ENCODE data around the gene MMP17.
"Not testable (repeated sequence)": the region's sequence is repeated elsewhere in the genome, so short reads cannot be mapped to it uniquely, and the experiment has no call there.

The MMP17 gene

DNA sequence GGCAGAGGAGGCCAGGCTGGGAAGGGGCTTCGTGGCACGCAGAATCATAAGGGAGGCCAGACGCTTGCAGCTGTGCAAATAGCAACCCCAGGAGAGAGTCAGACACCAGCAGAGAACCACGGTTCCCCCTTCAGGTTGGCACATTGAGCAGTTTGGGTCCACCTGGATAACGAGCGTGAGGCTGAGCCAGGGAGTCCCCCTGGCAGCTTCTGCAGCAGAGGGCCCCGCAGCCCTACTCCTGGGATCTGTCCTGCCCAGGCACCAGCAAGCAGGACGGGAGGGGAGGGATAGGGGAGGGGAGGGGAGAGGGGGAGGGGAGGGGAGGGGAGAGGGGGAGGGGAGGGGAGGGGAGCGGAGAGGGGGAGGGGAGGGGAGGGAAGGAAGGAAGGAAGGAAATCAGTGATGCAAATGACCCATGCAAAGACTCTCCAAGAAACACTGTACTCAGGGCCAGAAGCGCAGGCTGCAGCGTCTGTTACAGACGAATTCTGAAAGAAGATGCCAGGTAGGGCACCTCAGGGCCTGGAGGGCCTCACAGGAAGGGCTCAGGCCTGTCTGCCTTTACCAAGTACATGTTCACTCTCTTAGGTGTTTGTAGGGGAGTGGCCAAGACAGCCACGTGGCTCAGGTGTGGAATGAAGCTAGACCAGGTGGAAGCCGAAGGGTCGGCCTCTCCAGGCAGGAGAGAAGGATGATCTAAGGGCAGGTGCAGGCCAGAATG, 32.3 kb upstream of the MMP17 start:
- H3K27me3 Mint-ChIP-seq (ENCODE audit: low read depth) = no peaks in the 10 kb centered on the region
- no peaks in the 10 kb centered on the region for H3K9me3 Mint-ChIP-seq
- no peak overlapping the region for H3K27ac Mint-ChIP-seq
- no peaks in the 10 kb centered on the region for H3K4me1 Mint-ChIP-seq (ENCODE audit: low read depth)
- H3K36me3 Mint-ChIP-seq (ENCODE audit: low read depth) = peaks cover 16% of the 10 kb centered on the region
- H3K4me3 Mint-ChIP-seq = no peak overlapping the region

DNA sequence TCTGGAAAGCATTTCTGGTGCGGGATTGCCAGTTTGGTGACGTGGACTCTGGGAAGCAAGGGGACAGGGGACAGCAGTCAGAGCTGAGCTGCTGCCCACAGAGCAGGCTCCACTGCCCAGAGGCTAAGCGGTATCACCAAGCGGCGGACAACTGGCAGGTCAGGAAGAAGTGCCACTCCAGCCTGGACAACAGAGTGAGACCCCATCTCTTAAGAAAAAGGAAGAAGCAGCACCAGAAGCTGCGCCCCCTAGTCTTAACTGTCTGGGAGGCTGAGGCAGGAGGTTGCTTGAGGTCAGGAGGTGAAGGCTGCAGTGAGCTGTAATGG, 31.8 kb upstream of the MMP17 start:
- peaks cover 18% of the 10 kb centered on the region for H3K36me3 Mint-ChIP-seq (ENCODE audit: low read depth)
- H3K27ac Mint-ChIP-seq = no peak overlapping the region
- no peaks in the 10 kb centered on the region for H3K4me1 Mint-ChIP-seq (ENCODE audit: low read depth)
- no peaks in the 10 kb centered on the region for H3K27me3 Mint-ChIP-seq (ENCODE audit: low read depth)
- no peak overlapping the region for H3K4me3 Mint-ChIP-seq
- no peaks in the 10 kb centered on the region for H3K9me3 Mint-ChIP-seq

DNA sequence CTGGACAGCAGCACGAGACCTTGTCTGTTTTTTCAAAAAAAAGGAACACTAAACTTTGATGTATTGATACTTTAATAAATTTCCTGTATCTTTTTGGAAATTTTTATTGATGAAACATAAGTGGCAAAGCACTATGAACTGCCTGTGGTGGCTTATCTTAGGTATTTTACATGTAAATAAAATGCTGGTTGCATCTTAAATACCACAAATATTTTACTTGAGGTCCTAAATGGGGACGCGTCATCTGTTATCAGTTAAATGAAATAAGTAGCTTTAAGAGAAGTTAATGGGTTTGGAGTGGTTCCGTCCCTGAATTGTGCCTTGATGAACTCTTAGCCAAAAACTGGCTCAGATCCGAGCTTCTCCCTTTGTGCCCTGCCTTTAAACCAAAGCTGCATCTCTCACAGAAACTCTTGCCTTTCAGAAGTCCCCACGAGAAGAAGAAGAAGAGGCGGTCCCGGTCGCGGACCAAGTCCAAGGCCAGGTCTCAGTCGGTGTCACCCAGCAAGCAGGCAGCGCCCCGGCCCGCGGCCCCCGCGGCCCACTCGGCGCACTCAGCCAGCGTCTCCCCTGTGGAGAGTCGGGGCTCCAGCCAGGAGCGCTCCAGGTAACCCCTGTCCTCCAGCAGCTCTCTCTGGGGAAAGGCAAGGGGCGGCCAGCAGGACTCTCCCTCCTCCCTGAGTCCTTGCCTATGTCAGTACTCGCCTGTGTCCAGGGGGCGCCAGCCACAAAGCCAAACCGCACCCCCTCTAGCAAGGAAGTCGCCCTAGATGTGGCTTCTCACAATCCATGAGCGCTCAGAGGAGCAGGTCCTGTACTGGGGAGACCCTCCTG, 31.2 kb upstream of the MMP17 start:
- Mint-ChIP-seq H3K27me3 (ENCODE audit: low read depth) (no peaks in the 10 kb centered on the region), H3K4me1 (ENCODE audit: low read depth) (no peaks in the 10 kb centered on the region), H3K9me3 (no peaks in the 10 kb centered on the region), H3K36me3 (ENCODE audit: low read depth) (peaks cover 22% of the 10 kb centered on the region), H3K4me3 (no peak overlapping the region), H3K27ac (no peak overlapping the region)

DNA sequence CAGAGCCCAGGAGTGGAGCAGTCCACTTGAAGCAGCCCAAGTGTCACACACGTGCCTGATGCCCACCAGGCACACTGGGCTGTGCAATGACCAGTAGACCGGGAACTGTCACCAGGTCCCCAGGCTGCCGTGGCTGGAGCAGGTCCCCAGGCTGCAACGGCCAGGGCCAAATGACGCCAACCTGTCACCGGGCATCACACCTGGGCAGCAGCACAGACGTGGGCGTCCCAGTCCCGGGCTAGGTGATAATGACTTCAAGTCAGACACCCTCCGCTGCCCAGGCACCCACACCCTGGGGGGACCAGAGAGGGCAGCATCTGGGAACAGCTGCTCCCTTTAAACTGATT, 30.6 kb upstream of the MMP17 start:
- Mint-ChIP-seq H3K36me3 (ENCODE audit: low read depth) (peaks cover 24% of the 10 kb centered on the region), H3K27ac (no peak overlapping the region), H3K9me3 (no peaks in the 10 kb centered on the region), H3K27me3 (ENCODE audit: low read depth) (no peaks in the 10 kb centered on the region), H3K4me1 (ENCODE audit: low read depth) (no peaks in the 10 kb centered on the region), H3K4me3 (no peak overlapping the region)

DNA sequence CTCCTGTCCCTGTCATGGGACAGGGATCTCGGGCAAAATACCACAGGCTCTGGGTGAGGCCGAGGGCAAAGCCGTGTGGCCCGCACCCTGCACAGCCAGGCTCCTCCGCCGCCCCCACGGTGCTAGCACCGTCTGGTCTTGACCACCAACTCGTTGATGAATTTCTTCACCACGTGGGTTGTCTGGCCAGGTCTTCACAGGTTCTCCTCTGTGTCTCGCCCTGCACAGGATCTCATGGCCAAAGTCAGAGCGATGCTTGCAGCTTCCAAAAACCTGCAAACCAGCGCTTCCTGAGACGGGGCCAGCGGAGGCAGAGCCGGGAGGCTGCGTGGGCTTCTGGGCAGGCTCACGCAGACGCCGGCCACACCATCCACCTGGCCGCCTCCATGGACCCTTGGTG, 29.0 kb upstream of the MMP17 start:
- Mint-ChIP-seq H3K27me3 (ENCODE audit: low read depth) (no peaks in the 10 kb centered on the region), H3K4me1 (ENCODE audit: low read depth) (no peaks in the 10 kb centered on the region), H3K9me3 (no peaks in the 10 kb centered on the region), H3K36me3 (ENCODE audit: low read depth) (peaks cover 22% of the 10 kb centered on the region), H3K27ac (no peak overlapping the region), H3K4me3 (no peak overlapping the region)

DNA sequence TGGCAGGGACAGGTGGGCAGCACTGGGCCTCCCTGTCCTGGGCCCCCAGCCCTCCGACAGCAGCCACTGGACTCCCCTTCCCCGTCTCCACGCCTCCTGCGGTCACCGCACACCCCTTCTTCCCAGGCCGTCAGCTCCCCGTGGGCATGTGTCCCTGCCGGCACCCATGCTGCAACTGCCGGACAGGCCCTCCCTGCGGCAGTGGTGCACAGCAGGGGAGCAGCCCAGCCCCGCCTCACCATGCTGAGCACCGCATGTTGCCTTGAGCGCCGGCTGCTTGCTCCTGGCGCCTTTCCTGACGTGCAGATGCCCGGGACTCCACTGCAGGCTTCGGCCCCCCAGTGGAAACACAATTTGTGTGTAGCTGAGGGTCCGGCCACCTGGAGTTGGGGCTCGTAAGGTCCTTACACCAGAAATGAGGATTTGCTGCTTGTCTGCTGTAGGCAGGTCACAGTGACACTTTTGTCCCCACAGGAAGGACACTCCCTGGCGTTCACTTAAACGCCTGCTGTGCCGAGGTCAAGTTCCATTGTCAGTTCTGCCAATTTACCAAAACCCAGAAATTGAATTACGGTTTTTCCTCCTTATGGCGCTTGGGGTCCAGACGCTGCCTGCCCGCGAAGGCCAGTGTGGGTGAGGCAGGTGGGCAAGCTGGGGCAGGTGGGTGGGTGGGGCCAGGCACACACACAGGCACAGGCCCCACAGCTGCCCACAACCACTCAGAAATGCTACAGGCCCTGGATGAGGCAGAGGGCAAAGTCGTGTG, 28.2 kb upstream of the MMP17 start:
- H3K4me1 Mint-ChIP-seq (ENCODE audit: low read depth) = no peaks in the 10 kb centered on the region
- H3K36me3 Mint-ChIP-seq (ENCODE audit: low read depth) = peaks cover 22% of the 10 kb centered on the region
- no peak overlapping the region for H3K4me3 Mint-ChIP-seq
- H3K9me3 Mint-ChIP-seq = no peaks in the 10 kb centered on the region
- H3K27me3 Mint-ChIP-seq (ENCODE audit: low read depth) = no peaks in the 10 kb centered on the region
- no peak overlapping the region for H3K27ac Mint-ChIP-seq

DNA sequence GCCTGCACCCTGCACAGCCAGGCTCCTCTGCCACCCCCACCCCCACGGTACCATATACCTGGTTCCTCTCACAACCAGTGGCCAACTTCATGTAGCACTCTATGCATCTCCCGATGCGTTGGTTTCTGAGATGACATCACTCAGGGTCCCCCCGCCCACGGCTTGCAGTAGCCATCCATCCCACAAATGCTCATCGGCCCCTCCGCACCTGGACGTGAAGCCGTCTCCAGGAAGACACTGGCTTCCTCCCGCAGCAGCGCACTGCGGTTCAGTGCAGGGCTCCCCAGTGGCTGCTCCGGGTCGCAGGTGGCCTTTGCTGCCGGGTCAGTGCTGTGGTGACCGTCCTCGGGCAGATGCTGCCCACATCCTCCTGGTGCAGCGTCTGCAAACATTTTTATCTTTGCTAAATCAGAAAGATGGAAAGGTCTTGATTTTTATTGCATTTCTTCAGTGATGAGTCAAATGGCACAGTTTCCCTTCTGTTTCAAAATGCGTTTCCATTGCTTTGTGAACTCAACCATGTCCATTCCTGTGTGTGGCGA, 27.5 kb upstream of the MMP17 start:
- no peak overlapping the region for H3K4me3 Mint-ChIP-seq
- no peak overlapping the region for H3K27ac Mint-ChIP-seq
- H3K27me3 Mint-ChIP-seq (ENCODE audit: low read depth) = no peaks in the 10 kb centered on the region
- H3K36me3 Mint-ChIP-seq (ENCODE audit: low read depth) = peaks cover 22% of the 10 kb centered on the region
- no peaks in the 10 kb centered on the region for H3K9me3 Mint-ChIP-seq
- no peaks in the 10 kb centered on the region for H3K4me1 Mint-ChIP-seq (ENCODE audit: low read depth)

DNA sequence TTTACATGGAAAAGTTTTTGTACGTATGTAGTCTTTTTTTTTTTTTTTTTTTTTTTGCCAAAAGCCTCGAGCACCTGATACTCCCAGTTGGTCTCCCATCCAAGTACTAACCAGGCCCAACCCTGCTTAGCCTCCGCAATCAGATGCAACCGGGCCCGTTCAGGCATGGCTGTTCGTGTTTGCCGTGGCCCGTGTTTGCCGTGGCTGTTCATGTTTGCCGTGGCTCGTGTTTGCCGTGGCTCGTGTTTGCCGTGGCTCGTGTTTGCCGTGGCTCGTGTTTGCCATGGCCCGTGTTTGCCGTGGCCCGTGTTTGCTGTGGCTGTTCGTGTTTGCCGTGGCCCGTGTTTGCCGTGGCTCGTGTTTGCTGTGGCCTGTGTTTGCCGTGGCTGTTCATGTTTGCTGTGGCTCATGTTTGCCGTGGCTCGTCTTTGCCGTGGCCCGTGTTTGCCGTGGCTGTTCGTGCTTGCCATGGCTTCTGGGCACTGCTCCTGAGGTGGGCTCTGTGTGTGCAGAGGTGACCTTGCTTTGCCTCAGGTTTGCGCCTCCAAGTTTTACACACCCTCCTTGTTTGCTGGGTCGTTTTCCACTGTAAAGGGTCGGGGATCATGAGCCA, 26.8 kb upstream of the MMP17 start:
- Mint-ChIP-seq H3K4me3 (no peak overlapping the region), H3K36me3 (ENCODE audit: low read depth) (peaks cover 22% of the 10 kb centered on the region), H3K27me3 (ENCODE audit: low read depth) (no peaks in the 10 kb centered on the region), H3K9me3 (no peaks in the 10 kb centered on the region), H3K27ac (no peak overlapping the region), H3K4me1 (ENCODE audit: low read depth) (no peaks in the 10 kb centered on the region)

DNA sequence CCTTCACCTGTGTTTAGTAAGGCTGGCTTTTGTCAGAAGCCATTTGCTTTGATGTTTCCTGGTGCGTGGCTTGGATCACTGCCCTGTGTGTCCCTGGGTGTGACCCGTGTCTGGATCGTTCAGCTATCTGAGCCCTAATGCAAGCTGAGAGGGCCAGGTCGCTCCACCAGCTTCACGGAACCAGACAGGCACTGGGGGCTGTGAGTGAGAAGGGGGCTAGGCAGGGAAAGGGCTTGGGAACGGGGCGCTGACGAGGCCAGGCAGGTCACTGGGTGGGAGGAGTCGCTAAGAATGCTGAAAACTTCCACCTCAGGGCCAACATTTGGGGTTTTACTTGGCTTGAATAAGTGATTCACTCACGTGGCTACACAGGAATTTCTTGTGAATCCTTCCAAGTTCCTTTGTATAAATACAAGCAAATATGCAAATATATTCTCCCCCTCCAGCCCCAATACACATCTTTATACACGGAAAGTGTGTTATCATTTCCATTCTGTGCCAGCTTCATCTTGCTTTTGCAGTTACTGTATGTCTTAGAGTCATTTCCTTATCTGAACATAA, 24.2 kb upstream of the MMP17 start:
- no peak overlapping the region for H3K4me3 Mint-ChIP-seq
- no peaks in the 10 kb centered on the region for H3K27me3 Mint-ChIP-seq (ENCODE audit: low read depth)
- H3K4me1 Mint-ChIP-seq (ENCODE audit: low read depth) = no peaks in the 10 kb centered on the region
- no peak overlapping the region for H3K27ac Mint-ChIP-seq
- no peaks in the 10 kb centered on the region for H3K9me3 Mint-ChIP-seq
- H3K36me3 Mint-ChIP-seq (ENCODE audit: low read depth) = peaks cover 16% of the 10 kb centered on the region

DNA sequence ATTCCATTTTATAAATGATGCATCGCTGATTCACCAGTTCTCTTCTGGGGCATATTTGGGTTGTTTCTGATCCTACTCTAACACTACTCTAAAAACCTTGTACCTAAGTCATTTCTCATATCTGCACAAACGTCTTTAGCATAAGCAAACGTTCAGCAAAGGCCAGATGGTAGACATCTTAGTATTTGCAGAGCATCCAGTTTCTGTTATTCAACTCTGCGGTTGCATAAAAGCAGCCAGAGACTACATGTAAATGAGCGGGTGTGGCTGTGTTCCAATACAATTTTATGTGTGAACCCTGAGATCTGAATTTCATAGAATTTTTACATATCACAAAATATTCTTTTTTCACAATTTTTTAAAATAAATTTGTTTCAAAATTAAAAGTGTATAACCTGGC, 22.8 kb upstream of the MMP17 start:
- H3K4me3 Mint-ChIP-seq = no peak overlapping the region
- H3K4me1 Mint-ChIP-seq (ENCODE audit: low read depth) = peaks cover 2% of the 10 kb centered on the region
- H3K27ac Mint-ChIP-seq = no peak overlapping the region
- H3K9me3 Mint-ChIP-seq = no peaks in the 10 kb centered on the region
- no peaks in the 10 kb centered on the region for H3K27me3 Mint-ChIP-seq (ENCODE audit: low read depth)
- peaks cover 13% of the 10 kb centered on the region for H3K36me3 Mint-ChIP-seq (ENCODE audit: low read depth)

DNA sequence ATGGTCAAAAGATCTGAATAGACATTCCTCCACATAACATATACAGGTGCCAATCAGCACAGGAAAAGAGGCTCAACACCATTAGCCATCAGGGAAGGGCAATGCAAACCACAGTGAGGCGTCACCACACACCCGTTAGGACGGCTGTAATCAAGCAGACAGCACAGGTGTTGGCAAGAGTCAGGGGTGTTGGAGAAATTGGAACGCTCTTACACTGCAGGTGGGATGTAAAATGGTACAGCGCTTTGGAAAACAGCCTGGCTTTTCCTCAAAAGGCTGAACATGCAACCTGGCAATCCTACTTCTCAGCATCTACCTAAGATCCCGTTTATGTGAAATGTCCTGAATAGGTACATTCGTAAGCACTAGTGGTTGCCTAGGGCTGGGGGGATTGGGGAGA, 21.5 kb upstream of the MMP17 start:
- no peak overlapping the region for H3K27ac Mint-ChIP-seq
- H3K9me3 Mint-ChIP-seq = no peaks in the 10 kb centered on the region
- no peak overlapping the region for H3K4me3 Mint-ChIP-seq
- peaks cover 5% of the 10 kb centered on the region for H3K36me3 Mint-ChIP-seq (ENCODE audit: low read depth)
- no peaks in the 10 kb centered on the region for H3K27me3 Mint-ChIP-seq (ENCODE audit: low read depth)
- H3K4me1 Mint-ChIP-seq (ENCODE audit: low read depth) = peaks cover 2% of the 10 kb centered on the region

DNA sequence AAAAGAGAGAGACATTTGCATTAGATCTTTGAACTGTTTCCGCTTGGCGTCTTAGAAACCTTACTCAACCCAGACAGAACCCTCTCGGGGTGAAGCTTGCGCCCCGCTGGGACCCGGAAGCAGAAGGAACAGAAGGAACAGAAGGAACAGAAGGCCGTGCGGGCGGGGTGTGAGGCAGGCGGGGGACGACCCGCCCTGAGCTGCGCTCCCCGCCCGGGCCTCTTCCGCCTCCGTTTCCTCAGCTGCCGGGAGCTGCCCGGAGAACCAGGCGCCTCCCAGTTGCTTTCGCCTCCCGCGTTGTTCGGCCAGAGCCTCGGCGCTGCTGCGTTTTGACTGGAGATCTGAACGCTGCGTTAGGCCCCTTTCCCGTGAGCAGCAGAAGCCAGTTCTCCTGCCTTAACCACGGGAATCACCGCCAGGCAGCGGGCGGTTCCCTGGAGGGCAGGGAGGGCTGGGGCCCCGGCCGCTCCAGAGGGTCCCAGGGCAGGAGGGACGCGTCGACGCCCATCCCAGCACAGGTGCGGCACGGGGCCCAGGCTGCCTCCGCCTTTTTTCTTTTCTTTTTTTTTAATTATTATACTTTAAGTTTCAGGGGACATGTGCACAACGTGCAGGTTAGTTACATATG, 19.3 kb upstream of the MMP17 start:
- peaks cover 10% of the 10 kb centered on the region for H3K36me3 Mint-ChIP-seq (ENCODE audit: low read depth)
- no peaks in the 10 kb centered on the region for H3K27me3 Mint-ChIP-seq (ENCODE audit: low read depth)
- H3K27ac Mint-ChIP-seq = peak overlapping the region; percentile 57
- peaks cover 2% of the 10 kb centered on the region for H3K4me1 Mint-ChIP-seq (ENCODE audit: low read depth)
- peaks cover 12% of the 10 kb centered on the region for H3K9me3 Mint-ChIP-seq
- H3K4me3 Mint-ChIP-seq = peak overlapping the region; percentile 70

DNA sequence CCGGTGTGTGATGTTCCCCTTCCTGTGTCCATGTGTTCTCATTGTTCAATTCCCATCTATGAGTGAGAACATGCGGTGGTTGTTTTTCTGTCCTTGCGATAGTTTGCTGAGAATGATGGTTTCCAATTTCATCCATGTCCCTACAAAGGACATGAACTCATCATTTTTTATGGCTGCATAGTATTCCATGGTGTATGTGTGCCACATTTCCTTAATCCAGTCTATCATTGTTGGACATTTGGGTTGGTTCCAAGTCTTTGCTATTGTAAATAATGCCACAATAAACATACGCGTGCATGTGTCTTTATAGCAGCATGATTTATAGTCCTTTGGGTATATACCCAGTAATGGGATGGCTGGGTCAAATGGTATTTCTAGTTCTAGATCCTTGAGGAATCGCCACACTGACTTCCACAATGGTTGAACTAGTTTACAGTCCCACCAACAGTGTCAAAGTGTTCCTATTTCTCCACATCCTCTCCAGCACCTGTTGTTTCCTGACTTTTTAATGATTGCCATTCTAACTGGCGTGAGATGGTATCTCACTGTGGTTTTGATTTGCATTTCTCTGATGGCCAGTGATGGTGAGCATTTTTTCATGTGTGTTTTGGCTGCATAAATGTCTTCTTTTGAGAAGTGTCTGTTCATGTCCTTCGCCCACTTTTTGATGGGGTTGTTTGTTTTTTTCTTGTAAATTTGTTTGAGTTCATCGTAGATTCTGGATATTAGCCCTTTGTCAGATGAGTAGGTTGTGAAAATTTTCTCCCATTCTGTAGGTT, 18.5 kb upstream of the MMP17 start:
- H3K36me3 Mint-ChIP-seq (ENCODE audit: low read depth); H3K27ac Mint-ChIP-seq; H3K27me3 Mint-ChIP-seq (ENCODE audit: low read depth); H3K4me1 Mint-ChIP-seq (ENCODE audit: low read depth): not testable (repeated sequence)
- H3K9me3 Mint-ChIP-seq = peaks cover 13% of the 10 kb centered on the region
- peak overlapping the region; percentile 44 for H3K4me3 Mint-ChIP-seq

Measured in T-helper 1 cell treated with Interleukin-12 subunit alpha and Interleukin-12 subunit beta and Interleukin-4 antibody, amounts not matched to agents 30 μg/mL and 1 μg/mL, for 36 hours (primary cell).